NCI-H2107 treated with DMSO at 0.1 percent for 48 hours (cell line): ENCODE data around the gene GPRC5D.

ENCODE experiments used
- DNase-seq: peaks from one replicate; lab custom pipeline; 2025; ENCODE audit not compliant: unreplicated experiment; lab: John Stamatoyannopoulos, UW

GPRC5D gene

DNA sequence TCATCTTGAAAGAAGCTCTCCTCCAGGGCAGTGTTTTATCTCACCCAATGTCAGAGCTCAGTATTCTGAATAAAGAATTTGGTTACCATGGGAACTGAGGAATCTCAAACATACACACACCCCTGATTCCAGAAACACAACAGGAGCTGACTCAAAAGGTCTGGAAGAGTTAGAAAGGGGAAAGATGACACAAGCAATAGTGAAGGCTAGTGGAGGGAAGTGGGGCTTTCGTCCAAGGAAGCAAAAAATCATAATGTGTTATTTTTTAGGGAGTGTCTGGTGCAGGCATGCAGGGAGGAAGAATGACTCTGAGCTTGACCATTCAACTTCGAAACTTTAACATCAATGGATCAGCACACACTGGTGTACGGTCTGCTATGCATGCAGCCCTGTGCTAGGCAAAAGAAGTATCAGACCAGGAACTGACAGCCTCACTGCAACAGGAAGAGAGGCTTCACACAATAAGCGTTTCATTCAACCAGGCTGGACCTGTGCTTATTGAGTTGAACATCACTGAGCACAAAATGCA is 27.8 kb upstream of the GPRC5D start:
- DNase-seq = no peak

DNA sequence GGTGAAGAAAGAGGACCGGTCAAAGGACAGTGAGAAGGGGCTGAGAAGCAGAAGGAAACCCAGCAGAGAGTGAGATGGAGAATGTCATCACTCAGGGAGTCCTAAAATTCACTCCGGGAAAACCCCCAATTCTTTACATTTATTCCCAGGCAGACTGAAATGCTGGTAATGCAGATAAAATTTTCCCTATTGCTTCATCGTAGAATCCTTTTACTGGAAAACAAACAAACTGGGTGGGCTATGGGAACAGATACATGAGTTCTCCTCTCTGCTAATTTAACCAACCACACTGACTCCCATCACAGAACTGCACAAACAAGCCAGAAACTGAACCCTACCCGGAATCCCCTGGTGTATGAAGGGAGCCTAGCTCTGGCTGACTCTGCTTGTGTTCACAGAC is 27.2 kb upstream of the GPRC5D start:
- DNase-seq = no peak

DNA sequence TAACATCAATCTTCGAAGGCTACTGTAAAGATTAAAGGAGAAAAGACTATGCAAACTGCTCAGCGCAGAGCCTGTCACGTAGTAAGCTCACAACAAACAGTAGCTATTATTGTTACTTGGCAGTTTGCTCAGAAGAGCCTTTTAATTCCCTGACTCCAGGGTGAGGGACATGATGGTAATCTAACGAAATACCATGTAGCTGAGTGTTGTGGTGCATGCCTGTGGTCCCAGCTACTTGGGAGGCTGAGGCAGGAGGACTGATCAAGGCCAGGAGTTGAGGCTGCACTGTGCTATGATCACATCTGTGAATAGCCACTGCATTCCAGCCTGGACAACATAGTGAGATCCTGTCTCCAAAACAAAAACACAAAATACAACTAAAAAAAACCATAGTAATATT is 25.3 kb upstream of the GPRC5D start:
- no peak for DNase-seq

DNA sequence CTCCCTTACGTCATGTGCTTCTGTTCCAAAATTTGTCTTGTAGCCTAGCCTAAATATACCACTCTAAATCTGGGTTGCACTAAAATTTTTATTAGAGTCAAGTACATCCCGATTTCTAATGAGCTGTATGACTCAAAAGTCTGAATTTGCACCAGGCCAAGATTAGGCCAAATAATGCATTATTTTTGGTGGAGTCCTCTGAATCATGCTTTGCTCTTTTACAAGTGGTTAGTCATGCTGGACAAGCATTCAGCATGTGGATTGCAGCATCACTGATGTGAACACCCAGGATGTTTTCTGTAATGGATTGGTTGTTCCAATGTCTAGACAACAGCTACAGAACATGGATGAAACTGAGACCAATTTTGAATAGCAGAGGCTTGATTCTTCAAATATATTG is 24.4 kb upstream of the GPRC5D start:
- DNase-seq = no peak

DNA sequence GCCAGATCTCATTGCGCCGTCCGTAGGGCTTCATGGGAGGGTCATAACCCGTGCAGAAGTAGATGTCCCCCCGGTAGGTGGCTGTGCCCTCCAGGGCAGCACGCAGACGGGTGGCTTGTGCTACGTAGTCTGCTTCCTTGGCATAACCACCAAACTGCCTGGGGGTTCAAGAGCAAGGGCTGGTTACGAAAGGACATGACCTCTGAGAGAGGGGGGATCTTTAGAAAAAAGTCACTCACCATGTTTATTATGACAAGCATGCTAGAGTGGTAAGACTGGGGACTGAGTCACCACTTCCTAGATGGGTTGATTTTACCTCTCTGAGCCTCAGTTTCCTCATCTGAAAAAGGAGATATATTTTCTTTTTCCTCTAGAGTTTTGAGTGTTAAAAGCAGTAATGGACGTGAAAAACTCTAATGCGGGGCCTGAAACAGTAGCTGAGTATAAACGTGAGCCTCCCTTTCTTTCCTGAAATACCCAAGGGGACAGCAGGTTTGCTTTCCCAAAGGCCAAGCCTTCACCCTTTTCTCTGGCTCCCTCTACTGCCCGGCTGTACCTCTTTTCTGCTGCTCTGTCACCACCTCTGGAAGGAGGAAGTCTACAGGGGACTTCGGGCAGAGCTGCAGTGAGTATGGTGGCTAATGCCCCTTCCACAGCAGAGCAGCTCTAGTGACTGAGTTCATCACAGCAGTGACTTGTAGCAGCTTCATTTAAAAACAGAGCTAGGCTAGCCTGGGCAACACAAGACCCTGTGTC is 23.5 kb upstream of the GPRC5D start:
- peak; percentile 17 for DNase-seq

DNA sequence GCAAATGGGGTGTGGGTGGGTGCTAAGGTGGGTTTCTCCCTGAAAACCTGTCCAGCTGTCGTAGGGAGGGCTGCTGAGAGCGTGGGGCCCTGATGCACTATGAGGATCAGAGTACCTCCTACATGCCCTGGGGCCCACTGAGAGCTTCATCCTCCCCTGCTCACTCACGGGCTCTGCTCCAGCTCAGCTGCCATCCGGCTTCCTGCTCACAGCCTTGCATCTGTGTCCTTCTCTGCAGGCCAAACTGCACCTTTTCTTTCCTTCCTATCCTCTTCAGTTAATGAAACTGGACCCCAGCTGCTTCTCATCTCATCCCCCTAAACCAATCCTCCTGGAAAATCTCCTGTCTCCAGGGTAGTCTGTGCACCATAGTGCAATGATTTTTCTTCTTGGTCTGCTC is 22.2 kb upstream of the GPRC5D start:
- no peak for DNase-seq

DNA sequence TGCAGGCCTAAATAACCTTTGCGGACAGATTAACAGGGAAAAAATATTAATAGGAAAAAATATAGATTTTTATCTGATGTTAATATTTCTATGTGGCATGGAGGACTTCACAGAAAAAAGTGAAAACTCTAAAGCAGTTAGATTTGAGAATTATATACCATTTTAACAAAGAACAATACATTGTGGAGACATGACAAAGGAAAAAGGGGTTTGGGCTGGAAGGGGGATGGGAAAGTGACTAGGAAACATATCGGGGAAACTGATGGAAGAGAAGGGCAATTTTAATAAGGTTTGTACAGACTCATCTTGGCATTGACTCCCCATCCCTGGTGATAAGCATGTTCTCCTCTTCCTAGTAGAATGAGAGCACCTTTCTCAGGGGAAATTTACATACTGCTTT is 21.0 kb upstream of the GPRC5D start:
- DNase-seq = no peak

DNA sequence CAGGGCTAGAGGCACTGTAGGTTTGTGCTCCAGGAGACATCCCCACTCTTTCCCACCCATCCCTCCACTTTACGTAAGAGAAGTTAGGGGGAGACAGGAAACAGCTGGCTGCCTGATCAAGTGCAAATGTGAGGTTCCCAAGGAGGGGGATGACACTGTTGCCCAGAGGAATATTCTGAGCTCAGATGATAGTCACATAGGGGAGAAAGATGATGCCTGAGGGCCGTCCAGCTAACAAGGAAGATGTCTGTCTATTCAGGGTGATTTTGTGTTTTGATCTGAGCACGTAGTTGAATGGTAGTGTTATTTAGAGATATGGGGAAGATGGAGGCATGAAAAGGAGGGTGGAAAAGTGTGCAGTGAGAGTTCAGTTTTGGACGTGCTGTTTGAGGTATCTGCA is 13.9 kb upstream of the GPRC5D start:
- DNase-seq = no peak

DNA sequence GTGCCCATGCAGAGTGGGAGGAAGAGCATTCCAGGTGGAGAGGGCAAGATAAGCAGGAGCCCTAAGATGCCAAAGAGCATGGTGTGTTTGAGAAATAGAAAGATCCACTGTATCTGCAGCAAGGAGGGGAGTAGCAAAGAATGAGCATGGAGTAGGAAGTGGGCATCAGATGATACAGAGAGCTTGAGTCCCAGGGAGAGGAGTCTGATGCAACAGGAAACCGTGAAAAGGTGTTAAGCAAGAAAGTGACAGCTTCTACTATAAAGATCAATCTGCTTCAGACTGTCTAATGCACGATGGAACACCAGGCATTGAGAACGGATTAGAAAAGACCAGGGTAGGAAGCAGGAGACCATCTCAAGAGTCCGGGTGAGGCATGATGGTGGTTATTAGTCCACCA is 12.3 kb upstream of the GPRC5D start:
- no peak for DNase-seq

DNA sequence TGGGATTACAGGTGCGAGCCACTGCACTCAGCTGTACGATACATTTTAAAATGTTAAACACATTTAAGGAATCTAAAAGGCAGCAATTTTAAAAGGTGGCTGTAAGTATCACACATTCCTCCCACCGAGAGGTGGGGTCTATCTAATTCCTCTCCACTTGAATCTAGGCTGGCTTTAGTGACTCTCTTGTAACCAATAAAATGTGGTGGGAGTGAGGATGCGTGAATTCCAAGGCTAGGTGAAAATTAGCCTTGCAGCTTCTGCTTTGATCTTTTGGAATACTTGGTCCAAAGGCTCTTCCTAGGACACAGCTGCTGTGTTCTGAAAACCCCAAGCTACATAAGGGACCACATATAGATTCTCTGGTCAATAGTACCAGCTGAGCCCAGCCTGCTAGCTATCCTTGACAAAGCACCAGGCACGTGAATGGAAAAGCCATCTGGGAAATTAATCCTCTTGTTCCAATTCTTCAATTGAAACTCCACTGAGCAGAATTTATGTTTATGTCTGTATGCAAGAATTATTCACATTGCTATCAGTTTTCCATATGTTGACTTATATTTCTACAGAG is 8.8 kb upstream of the GPRC5D start:
- DNase-seq = no peak

DNA sequence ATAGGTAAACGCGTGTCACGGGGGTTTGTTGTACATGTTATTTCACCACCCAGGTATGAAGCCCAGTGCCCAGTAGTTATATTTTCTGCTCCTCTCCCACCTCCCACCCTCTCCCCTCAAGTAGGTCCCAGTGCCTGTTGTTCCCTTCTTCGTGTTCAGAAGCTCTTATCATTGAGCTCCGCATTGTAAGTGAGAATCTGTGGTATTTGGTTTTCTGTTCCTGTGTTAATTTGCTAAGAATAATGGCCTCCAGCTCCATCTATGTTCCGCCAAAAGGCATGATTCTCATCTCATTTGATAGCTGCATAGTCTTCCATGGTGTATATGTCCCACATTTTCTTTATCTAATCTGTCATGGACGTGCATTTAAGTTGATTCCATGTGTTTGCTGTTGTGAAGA is 6.9 kb upstream of the GPRC5D start:
- DNase-seq = no peak

DNA sequence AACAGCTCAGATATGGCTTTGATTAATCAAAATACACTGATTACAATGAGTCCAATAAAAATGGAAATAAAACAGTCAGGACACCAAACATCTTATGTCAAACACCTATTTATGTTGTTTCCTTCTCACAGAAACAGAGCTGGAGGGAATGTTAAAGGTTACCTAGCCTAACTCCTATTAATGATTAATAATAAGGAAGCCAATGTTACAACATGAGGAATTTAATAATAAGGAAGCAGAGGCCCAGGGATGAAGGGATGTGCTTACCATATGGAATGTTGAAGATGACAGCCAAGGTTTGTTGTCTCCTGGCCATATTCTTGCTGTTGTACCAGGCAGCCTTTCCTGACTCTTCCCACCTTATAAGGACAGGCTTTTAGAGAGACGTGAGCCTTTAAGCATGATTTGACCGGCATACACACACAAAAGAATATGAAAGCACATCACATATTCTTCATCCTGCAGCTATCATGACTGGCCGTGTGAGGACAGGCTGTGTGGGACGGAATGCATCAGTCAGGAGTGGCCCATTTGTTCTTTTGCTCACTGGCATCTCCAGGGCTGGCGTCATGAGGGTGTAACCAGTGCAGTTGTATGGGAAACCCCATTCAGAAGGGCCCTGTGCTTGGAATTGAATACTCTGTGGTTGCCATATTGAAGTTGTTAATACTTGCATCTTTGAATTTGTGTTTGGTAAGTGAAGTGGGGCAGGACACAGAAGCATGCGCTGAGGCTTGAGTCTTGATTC is 3.1 kb upstream of the GPRC5D start:
- DNase-seq = no peak

DNA sequence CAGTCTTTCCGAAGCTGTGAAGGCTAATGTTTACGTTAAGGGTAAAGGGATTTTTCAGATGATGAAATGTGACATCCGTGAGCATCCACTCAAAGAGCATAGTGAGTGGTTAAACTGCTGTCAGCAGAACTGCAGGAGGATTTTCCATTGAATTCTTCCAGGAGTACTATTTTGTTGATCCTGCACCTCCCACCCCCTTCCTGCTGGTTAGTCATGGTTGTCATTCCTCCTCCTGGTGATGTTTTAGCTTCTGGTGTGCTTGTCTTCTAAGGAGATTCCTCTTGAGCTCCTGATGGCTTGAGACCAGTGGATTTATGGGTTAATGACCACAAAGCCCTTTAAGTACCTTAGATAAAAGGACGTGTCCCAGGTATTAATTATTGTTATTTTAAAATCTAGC is 2.4 kb upstream of the GPRC5D start:
- DNase-seq = no peak

DNA sequence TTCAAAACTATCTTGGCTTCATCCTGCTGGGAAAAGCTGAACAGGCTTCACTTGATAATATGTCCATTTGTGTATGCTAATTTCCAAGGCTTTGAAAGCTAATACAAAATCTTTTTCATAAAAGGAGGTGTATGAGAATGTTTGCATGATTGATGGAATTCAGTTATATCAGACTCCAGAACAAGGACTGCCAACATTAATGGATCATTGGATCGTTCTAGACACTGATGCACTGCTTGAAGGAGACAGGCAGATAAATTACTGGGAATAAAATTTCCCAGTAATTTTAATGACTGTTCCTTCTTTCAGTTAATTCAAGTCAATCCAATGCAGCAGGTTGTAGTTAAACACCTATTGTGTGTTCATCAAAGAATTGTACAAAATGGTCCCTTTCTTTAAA is 466 bp downstream of the GPRC5D start:
- DNase-seq = no peak

DNA sequence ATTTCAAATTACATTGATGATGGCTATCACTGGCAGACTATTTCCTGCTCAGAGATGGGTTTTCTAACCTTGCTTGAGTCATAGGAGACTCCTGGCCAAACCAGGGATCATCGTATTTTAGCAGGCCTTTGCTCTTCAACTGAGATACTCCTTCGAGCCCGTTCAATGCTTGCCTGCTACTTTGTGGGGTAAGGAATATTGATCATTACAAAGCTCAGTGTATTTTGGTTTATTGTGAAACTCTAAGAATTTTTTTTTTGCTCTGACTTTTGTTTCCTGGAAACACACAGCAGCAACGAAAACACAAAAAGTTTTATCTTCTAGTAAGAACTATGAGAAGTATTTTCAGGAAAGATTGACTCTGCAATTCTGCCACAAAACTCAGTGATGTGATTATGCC is 4.1 kb downstream of the GPRC5D start:
- no peak for DNase-seq

DNA sequence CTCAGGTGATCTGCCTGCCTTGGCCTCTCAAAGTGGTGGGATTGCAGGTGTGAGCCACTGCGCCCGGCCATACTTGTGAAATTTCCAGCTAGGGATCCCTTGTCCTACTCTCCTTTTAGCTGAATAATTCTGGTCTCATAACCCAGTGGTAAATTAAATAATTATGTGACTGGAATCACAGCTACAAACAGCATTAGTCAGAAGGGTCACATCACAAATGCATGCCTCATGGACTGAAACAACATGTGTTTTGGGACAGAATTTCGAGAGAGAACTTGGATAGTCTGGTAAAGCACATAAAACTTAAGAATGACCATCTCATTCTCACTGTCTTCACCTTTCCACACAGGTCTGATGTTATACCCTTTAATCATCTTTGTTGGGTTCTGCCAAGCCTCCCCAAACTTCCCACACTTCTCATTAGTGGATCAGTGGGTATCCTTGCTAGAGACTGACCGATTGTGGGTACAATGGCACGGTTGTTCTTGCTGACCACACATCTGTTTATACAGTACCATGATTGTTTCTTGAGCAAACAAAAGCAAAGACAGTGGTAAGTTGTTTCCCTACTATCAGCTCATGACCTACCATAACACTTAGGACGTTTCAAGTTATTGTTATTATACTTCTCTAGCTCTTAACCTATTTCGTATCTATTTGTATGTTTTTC is 5.1 kb downstream of the GPRC5D start:
- DNase-seq = no peak

DNA sequence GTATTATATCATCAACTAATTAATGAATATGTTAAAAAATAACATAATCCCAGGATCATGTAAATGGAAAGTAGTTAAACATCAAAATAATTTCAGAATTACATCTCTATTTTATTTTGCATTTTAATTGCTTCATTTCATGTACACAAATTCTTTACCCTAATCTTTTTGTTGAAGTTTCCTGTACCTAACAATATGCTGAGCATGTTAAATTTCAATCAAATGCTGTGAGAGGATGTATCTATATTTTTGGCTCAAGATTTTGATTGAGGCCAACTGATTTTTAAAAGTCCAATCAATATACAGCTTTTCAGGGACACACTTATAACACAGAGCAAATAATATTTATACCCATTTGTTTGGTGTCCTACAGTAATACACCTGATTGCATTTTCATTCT is 6.4 kb downstream of the GPRC5D start:
- DNase-seq = no peak

DNA sequence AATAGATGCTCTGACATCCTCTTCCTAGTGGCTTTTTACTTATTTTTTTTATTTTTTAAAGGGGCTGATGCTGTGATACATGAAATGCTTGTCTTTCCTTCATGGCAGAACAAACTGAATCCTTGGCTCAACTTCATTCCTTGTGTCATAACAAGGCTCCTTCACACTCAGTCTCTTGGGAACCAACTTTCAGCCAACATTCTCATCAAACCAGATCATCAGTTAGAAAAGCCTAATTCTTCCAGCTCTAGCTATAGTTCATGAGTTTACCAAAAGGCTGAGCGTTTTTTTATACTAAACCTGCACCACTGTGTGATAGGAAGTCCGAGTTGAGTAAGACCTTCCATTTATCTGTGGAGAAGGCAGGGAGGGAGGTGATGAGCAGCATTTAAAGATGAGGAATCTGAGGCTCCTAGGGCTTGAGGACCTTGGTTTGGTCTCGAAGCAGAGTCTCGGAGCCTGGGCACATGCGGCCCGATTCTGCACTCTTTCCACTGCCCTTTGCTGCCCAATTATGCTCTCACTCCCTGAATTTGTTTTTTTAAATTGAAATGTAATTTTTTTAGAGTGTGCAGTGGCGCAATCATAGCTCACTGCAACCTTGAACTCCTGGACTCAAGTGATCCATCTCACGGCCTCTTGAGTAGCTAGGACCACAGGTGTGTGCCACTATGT is 8.2 kb downstream of the GPRC5D start:
- no peak for DNase-seq

DNA sequence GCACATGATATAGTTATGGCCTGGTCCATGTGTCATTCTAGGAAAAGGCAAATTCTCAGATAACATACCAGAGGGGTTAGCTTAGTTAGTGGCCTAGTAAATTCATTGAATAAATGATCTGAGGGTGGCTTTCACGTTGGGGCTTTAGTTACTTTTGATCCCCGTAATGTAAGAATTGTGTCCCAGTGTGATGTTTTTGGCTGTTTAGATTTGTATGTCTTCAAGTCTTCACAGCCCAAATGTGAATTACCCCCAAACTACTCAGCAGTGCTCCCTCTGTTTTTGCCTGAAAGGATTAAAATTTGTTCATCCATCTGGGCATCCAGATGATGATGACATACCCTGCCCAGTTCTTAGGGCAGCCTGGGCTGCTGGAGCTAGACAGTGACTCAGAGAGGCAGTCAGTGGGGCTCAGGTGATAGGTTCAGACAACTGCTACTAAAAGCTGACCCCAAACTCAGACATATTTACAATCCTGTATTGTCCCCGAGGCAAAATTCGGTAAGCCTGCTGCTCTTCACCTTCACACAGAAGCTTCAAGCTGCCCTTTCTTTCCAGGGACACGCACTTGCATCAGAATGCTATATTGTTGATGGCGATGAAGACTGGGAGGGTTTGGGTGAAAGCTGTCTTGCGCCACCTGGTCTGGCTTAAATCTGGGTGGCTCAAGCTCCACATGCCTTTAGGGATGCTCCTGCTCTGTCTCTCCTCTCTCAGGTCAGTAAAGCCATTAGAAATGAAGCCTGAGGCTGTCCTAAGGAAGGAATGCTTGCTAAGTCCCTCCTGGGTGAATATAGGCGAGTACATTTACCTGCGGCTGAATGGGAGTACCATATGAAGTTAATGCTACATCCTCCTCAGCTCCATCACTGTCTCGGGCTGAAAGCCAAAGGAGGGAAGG is 10.3 kb downstream of the GPRC5D start:
- DNase-seq = no peak

DNA sequence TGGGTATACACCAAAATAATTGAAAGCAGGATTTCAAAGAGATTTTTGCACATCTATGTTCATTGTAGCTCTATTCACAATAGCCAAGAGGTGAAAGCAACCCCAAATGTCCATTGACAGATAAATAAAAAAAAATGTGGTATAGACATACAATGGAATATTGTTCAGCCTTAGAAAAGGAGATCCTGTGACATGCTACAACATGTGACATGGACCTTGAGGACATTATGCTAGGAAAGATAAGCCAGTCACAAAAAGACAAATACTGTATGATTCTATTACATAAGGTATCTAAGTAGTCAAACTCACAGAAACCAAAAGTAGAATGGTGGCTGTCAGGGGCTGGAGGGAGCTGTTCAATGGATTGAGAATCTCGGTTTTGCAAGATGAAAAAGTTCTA is 12.1 kb downstream of the GPRC5D start:
- DNase-seq = no peak
